Right forelimb (tissue), 1 donor: ENCODE measurements around the gene CHST10.
"Not testable (repeated sequence)": the region's sequence is repeated elsewhere in the genome, so short reads cannot be mapped to it uniquely, and the experiment has no call there.

Experiments used
- DNase-seq: peaks from one replicate; pipeline ENCODE4 v3.0.0-alpha.2; 2018

The CHST10 gene

DNA sequence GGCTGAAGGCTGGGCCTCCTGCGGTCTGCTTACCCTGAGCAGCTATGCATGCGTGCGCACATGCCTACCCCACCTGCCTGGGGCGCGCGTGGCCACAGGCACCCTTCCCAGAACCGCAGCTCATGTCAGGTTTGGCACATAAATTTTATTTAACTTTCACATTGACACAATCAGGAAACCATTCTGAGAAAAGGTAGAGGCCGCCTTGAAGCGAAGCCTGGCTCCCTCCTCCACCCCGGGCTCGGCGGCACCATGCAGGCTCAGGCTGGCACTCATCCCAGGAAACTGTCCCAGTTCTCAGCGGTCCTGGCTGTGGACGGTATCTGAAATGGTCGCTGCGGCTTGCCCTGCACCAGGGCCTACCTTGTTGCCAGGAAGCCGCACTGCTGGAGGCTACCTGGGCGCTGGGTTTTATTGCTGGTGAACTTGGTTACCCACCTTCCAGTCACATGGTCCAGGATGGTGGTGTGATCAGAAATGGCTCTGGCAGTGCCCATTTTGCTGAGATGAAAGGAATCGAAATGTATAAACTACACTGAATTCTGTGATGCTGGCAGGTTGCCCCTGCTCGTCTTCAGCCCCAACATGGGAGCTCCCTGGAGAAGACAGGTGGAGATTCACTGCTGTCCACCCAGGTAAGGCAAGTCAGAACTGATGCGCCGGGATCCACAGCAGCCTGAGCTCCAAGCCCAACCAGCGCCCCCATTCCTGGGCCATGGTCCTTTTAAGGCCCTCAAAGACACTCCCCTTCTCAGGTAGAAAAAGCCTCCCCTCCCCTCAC, 25.5 kb downstream of the CHST10 start:
- no peak for DNase-seq

DNA sequence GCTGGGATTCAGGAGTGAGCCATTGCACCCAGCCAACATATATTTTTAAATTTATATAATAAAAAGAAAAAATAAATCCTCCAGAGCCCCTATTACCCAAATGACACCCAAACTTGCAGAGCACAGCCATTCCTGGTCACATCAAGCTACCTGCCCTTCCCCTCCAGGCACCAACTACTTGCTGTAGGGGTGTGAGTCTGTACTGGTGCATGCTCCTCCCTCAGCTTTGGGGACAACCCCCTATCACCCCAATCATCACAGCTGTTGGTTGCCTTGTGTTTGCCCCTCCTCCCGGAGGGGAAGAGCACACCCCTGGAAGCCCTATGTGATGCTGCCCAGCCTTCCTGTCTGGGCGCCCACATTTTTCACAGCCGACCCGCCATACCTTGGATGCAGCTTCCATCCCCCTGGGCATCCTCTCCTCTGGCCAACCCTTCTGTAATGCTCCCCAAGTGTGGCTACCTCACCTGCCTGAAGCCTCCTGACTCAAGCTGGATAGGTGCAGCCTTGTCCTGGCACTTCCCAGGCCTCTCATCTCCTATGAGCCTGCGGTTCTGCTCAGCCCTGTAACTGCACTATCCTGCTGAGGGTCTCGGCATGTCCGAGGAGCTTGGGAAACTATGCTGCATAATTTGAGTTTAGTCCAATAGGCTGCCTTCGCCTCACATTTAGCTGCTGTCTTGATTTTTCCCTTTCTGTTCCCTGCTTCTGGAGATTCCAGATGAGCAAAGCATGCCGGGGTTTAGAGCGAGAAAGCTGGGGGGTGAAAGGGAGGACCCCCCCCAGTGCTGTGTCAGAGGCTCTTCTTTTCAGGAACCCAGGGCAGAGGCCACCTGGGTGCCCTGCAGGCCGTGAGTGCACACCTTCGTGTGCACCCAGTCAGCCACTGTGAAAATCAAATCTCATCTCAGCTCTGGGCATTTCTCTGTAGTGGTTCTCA, 27.2 kb downstream of the CHST10 start:
- DNase-seq, result no peak

DNA sequence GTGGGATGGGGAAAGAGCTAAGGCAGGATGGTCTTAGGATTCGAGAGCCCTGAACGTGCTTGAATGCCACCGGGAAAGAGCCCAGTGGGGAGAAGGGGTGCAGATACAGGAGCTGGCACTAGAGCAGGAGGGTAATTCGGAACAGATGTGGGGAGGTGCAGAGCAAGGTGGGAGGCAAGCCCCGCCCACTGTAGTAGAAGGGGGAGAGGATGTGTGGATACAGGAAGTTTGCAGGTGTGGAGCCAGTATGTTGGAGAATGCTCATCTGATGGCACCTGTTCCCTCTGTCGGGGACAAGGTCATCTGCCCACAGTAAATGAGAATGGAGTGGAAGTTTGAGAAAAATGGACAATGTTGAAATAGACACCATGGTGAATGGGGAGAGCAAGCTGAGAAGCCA, 28.8 kb downstream of the CHST10 start:
- no peak for DNase-seq

- no peak for DNase-seq
Measured at GRCh38 chr2:100383954-100384353, 33.5 kb downstream of the CHST10 start.

- no peak for DNase-seq
Measured at GRCh38 chr2:100383306-100383705, 34.2 kb downstream of the CHST10 start.

- peak; percentile 83 for DNase-seq
Measured at GRCh38 chr2:100381240-100381639, 36.2 kb downstream of the CHST10 start.

DNA sequence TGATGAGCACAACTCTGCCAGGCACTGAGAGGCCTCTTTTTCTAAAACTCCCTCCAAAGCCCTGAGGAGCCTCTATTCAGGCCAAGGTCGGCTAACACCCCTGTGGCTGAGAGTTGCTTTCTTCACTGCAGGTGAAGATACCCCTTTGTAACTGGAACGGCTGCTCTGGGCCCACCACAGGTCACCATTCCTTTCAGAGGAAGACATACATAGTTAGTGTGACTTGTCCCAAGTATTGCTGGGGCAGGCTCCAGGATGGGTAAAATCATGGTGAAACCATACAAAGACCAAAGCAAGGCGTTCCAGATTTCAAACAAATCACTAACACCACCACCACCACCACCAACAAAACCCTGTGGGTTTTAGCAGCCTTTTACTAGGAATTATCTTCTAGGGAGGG, 36.8 kb downstream of the CHST10 start:
- DNase-seq, result no peak

GRCh38 chr2:100376836-100377235, 40.6 kb downstream of the CHST10 start:
- DNase-seq, result no peak

DNA sequence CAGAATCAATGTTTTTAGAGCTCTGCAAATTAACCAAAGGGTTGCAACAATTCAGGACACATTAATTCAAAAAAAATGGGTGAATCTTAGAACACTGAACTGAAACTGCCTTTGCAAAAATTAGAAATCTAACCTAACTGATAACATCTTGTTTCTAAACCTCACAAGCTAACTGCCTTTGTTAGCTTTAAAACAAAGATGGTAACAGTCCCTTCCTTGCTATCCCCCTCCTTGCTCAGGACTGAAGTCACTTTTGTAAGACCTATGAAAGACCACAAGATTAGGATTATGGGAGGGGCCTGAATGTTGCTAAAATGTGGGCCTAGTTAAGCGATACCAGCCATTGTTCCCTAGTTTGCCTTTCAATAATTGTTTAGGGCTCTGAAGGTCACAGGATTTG, 50.3 kb downstream of the CHST10 start:
- DNase-seq, result no peak

DNA sequence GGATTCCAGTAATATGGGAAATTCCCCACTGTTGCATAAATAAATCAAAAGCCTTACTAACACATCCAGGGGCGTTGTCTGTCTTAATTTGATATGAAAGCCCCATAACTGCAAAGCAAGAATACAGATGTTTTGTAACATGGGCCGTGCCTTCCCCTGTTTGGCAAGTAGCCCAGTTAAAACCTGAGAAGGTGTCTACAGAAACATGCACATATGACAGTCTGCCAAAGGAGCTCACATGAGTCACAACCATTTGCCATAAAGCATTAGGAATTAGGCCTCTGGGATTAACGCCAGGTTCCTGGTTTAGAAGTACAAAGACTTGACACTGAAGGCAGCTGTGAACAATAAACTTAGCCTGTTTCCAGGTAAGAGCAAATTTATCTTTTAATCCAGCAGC, 52.0 kb downstream of the CHST10 start:
- DNase-seq, result no peak

- DNase-seq, result not testable (repeated sequence)
Measured at GRCh38 chr2:100362269-100362668, 55.2 kb downstream of the CHST10 start.

GRCh38 chr2:100359576-100359975, 57.9 kb downstream of the CHST10 start:
- DNase-seq, result no peak

DNA sequence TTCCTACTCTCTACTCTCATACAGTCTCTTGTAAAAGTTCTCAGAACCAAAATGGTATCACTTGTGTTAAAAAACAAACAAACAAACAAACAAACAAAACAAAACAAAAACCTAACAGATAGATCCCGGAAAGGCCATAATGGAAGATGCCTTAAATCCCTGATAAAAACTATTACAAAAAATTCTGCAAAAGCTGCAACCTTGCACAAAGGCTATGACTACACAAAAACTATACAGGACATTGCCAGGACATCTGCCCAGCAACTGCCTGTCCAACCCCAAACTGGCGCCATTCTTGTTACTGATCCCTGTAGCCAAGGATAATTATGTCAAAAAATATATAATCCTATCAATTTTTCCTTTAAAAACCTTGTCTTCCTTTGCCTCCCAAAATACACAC, 58.9 kb downstream of the CHST10 start:
- no peak for DNase-seq

DNA sequence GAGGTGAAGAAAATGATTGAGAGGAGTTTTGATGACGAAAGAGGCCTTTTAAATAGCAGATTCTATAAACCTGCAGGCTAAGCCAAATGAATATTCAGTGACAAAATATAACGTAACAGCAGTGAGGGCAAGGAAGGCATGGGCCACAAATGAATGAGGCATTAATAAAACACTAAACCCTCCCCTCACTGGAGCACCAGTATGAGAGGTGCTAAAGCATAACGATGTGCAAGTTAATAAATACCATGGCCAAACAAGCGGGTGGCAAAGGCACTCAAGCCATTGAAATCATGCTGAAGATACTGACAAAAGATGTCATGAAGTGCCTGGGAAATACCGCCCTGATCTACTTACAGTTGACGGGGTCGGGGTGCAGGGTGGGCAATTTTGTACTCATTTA, 64.9 kb downstream of the CHST10 start:
- DNase-seq, result no peak

DNA sequence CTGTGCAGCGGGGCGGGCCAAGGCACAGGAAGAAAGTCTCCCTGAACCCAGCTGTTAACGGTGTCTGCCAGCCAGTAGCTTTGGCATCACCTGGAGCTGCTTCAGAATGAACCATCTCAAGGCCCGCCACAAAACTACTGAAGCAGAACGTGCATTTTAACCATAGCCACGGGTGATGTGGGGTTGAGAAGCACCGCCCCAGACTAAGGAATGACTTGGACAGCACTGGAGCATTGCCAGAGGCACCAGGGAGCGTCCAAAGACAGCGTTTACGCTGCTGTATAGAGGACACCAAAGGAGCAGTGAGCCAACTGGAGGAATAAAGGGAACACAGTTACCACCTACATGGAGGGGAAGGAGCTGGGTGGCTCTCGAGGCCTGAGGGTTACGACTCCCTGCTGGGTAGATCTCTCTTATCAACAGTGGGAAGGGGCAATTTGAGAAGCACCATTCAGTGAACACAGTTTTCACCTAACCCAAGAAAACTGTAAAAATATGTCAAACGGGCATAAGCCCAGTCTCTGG, 66.7 kb downstream of the CHST10 start:
- no peak for DNase-seq

- not testable (repeated sequence) for DNase-seq
Measured at GRCh38 chr2:100345144-100345543, 72.3 kb downstream of the CHST10 start.

DNA sequence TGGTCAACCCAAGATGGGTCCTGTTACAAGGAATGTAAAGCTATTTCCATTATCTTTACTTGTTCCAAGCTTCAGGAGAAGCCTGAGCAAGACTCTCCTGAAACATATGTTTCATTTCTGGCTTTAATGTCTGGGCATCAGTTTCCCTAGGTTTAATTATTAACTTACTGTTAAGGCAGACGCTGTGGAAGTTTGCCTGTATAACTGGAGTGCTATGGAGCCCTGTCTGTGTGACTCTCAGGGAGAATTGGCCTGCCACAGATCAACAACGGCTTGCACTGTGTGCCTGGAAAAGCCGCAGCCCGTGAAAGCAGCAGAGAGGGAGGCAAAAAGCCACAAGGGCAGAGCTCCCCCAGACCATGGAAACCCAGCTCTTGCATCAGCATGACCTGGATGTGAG, 73.0 kb downstream of the CHST10 start:
- no peak for DNase-seq

GRCh38 chr2:100342466-100342865, 75.0 kb downstream of the CHST10 start:
- not testable (repeated sequence) for DNase-seq
